OCI-LY7 (cell line): ENCODE data around the gene THSD7B.

Source experiments
- EZH2phosphoT487 ChIP-seq: fragments of 200-600 bp; sonication (generic); IDR thresholded peaks from 2 replicates; pipeline ENCODE4 v1.6.1; 2018; ENCODE audit warnings: low read depth, borderline replicate concordance, mild to moderate bottlenecking, mixed run types, antibody characterized with exemption, low read length, moderate library complexity, mixed read lengths
- TF ChIP-seq, protein P1 (sequence below): fragments of 200-600 bp; sonication (generic); conservative IDR thresholded peaks from 2 replicates; pipeline ENCODE4 v1.5.1; 2014; ENCODE audit warnings: mild to moderate bottlenecking, antibody characterized with exemption, low read length, moderate library complexity, mixed read lengths

DNA sequence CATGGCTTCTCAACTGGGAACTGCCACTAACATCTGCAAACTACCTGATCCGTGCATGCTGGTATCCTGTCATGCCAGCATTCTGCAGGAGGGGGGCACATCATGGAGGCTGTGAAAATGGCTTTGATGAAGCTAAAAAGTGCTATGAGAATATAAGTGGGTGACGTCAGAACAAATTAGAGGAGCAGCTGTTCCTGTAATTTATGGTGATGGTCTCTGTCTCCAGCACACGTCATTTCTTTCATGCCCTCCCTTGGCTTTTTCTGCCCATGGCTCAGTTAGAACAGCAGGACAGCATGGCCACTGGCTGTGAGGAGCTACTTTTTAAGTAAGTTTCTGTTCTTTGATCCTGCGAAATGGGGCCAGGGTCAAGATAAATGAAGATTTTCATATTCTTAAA lies 466.3 kb downstream of the THSD7B start:
- TF ChIP-seq, protein P1, sequence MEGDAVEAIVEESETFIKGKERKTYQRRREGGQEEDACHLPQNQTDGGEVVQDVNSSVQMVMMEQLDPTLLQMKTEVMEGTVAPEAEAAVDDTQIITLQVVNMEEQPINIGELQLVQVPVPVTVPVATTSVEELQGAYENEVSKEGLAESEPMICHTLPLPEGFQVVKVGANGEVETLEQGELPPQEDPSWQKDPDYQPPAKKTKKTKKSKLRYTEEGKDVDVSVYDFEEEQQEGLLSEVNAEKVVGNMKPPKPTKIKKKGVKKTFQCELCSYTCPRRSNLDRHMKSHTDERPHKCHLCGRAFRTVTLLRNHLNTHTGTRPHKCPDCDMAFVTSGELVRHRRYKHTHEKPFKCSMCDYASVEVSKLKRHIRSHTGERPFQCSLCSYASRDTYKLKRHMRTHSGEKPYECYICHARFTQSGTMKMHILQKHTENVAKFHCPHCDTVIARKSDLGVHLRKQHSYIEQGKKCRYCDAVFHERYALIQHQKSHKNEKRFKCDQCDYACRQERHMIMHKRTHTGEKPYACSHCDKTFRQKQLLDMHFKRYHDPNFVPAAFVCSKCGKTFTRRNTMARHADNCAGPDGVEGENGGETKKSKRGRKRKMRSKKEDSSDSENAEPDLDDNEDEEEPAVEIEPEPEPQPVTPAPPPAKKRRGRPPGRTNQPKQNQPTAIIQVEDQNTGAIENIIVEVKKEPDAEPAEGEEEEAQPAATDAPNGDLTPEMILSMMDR, result no peak
- no peak for TF ChIP-seq EZH2phosphoT487
